OCI-LY1 (cell line): ENCODE data around the gene TRRAP.

Experiments used
- H2AFZ ChIP-seq: fragments of 200-600 bp; sonication (generic), shearing (Covaris generic); 2 replicates; pipeline ENCODE4 v1.6.0; 2014; ENCODE audit warnings: antibody characterized with exemption, mild to moderate bottlenecking, low read length
- H3F3A ChIP-seq: fragments of 200-600 bp; sonication (generic), shearing (Covaris generic); 2 replicates; pipeline ENCODE4 v1.6.0; 2014; ENCODE audit warnings: mild to moderate bottlenecking, antibody characterized with exemption, low read length, moderate library complexity; ENCODE audit not compliant: insufficient read depth
- H3K27ac ChIP-seq: fragments of 200-600 bp; sonication (generic); 2 replicates; pipeline ENCODE4 v1.5.1; 2014; ENCODE audit warnings: low read length, mixed run types, mild to moderate bottlenecking, low read depth; ENCODE audit not compliant: poor library complexity, severe bottlenecking
- H3K27me3 ChIP-seq: fragments of 200-600 bp; sonication (generic); 2 replicates; pipeline ENCODE4 v1.6.0; 2014; ENCODE audit warnings: antibody characterized with exemption, mild to moderate bottlenecking, low read length, moderate library complexity; ENCODE audit not compliant: insufficient read depth
- H3K36me3 ChIP-seq: fragments of 200-600 bp; sonication (generic); 2 replicates; pipeline ENCODE4 v1.6.1; 2014; ENCODE audit warnings: mild to moderate bottlenecking, antibody characterized with exemption, low read length, moderate library complexity, mixed read lengths; ENCODE audit not compliant: insufficient read depth
- H3K4me1 ChIP-seq: fragments of 200-600 bp; sonication (generic); 2 replicates; pipeline ENCODE4 v1.5.1; 2014; ENCODE audit warnings: mild to moderate bottlenecking, low read length, moderate library complexity; ENCODE audit not compliant: insufficient read depth, severe bottlenecking
- H3K4me2 ChIP-seq: fragments of 200-600 bp; sonication (generic), shearing (Covaris generic); 2 replicates; pipeline ENCODE4 v1.6.1; 2014; ENCODE audit warnings: low read length
- H3K4me3 ChIP-seq: fragments of 200-600 bp; sonication (generic); 2 replicates; pipeline ENCODE4 v1.5.1; 2014; ENCODE audit warnings: low read length, low read depth, mild to moderate bottlenecking, mixed read lengths; ENCODE audit not compliant: poor library complexity, severe bottlenecking
- H3K79me2 ChIP-seq: fragments of 200-600 bp; shearing (Covaris generic); 2 replicates; pipeline ENCODE4 v1.6.1; 2016; ENCODE audit warnings: mixed run types, low read length, mixed read lengths; ENCODE audit not compliant: insufficient read depth
- H3K9ac ChIP-seq: fragments of 200-600 bp; sonication (generic), shearing (Covaris generic); 2 replicates; pipeline ENCODE4 v1.6.1; 2014; ENCODE audit warnings: mild to moderate bottlenecking, low read length, mixed read lengths
- H3K9me2 ChIP-seq: fragments of 200-600 bp; sonication (generic), shearing (Covaris generic); 2 replicates; pipeline ENCODE4 v1.6.1; 2014; ENCODE audit warnings: low read depth, mild to moderate bottlenecking, low read length, mixed read lengths
- H3K9me3 ChIP-seq: fragments of 200-600 bp; shearing (Covaris generic); 2 replicates; pipeline ENCODE4 v1.6.1; 2014; ENCODE audit warnings: low read length, mixed read lengths
- H4K20me1 ChIP-seq: fragments of 200-600 bp; sonication (generic), shearing (Covaris generic); 2 replicates; pipeline ENCODE4 v1.6.0; 2016; ENCODE audit warnings: mild to moderate bottlenecking, low read length; ENCODE audit not compliant: insufficient read depth
- CTCF ChIP-seq: fragments of 200-600 bp; sonication (generic), shearing (Covaris generic); IDR thresholded peaks from 2 replicates; pipeline ENCODE4 v1.5.1; 2017; ENCODE audit warnings: mild to moderate bottlenecking, antibody characterized with exemption, low read length, moderate library complexity, mixed read lengths
- EZH2 ChIP-seq: fragments of 200-600 bp; sonication (generic), shearing (Covaris generic); IDR thresholded peaks from 2 replicates; pipeline ENCODE4 v1.8.0; 2017; ENCODE audit warnings: borderline replicate concordance, mixed run types, mild to moderate bottlenecking, antibody characterized with exemption, low read length, moderate library complexity, mixed read lengths

TRRAP gene

GRCh38 chr7:98869027-98869596, 9.2 kb upstream of the TRRAP start:
- Histone ChIP-seq H3K4me2 (no peak overlapping the region), H3K4me1 (peaks cover 10% of the 10 kb centered on the region), H3K9me2 (no peaks in the 10 kb centered on the region), H3K79me2 (no peaks in the 10 kb centered on the region), H3K27me3 (peaks cover 22% of the 10 kb centered on the region), H3F3A (0 out of 2 replicates have a peak, but pooled peaks cover 3% of the 10 kb centered on the region), H3K9me3 (no peaks in the 10 kb centered on the region), H3K27ac (no peak overlapping the region), H4K20me1 (no peaks in the 10 kb centered on the region), H2AFZ (no peak overlapping the region), H3K4me3 (no peak overlapping the region), H3K36me3 (no peaks in the 10 kb centered on the region), H3K9ac (no peak overlapping the region)
- TF ChIP-seq CTCF (no peak), EZH2 (no peak)

DNA sequence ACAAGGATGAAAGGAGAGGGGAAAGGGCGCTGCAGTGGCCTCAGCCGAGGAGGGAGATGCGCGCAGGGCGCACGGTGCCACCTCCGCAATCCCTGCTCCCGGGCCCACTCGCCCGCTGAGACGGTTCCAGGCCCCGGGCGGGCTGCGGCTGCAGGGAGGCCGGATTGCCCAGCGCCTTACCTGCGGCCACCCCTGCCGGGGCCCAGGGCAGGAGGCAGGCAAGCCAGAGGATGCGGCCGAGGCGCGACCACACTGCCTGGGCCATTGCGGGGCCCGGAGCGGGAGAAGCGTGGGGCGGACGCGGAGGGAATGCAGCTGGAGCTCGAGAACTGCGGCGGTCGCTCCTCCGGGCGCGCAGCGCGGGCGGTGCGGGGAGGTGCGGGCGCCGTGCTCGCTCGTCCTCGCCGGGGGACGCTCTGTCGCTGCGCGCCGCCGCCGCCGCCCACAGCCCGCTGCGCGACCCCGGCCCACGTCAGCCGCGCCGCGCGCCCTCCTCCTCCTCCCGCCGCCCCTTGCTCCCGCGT, 8.7 kb upstream of the TRRAP start, which contains the start of gene TMEM130:
TSS of gene TMEM130 (minus strand) at position 418 of the 524 bp plus-strand sequence. CDS start at position 265, 153 bp downstream.
- Histone ChIP-seq H3K4me3 (peak within 1 kb of the TSS; percentile 25), H2AFZ (no peak within 1 kb of the TSS)

GRCh38 chr7:98870121-98870651, 8.1 kb upstream of the TRRAP start:
- Histone ChIP-seq H3K36me3 (no peaks in the 10 kb centered on the region), H3K9me3 (no peaks in the 10 kb centered on the region), H3K4me2 (peak overlapping the region; percentile 50; the same call in 1 of the 2 replicates), H3K9ac (no peak overlapping the region), H3F3A (0 out of 2 replicates have a peak, but pooled peaks cover 3% of the 10 kb centered on the region), H3K4me3 (peak overlapping the region; percentile 25), H4K20me1 (no peaks in the 10 kb centered on the region), H3K9me2 (no peaks in the 10 kb centered on the region), H3K79me2 (no peaks in the 10 kb centered on the region), H3K27me3 (peaks cover 18% of the 10 kb centered on the region; the same call in 1 of the 2 replicates), H2AFZ (no peak overlapping the region), H3K27ac (no peak overlapping the region), H3K4me1 (peaks cover 10% of the 10 kb centered on the region)
- TF ChIP-seq CTCF (no peak), EZH2 (no peak)

More for the DNA sequence above, 8.7 kb upstream of the TRRAP start, which contains the start of gene TMEM130:
- Histone ChIP-seq H3K4me2 (peak within 1 kb of the TSS; percentile 50; the same call in 1 of the 2 replicates), H3K9me2 (no peaks in the 10 kb centered on the region), H3K27ac (no peak within 1 kb of the TSS), H3K9ac (no peak within 1 kb of the TSS), H3F3A (0 out of 2 replicates have a peak, but pooled peaks cover 3% of the 10 kb centered on the region), H3K36me3 (no peaks in the 10 kb centered on the region), H3K4me1 (peaks cover 10% of the 10 kb centered on the region), H3K27me3 (peaks cover 18% of the 10 kb centered on the region; the same call in 1 of the 2 replicates), H3K9me3 (no peaks in the 10 kb centered on the region), H3K79me2 (no peaks in the 10 kb centered on the region), H4K20me1 (no peaks in the 10 kb centered on the region)
- TF ChIP-seq EZH2, result no peak
- TF ChIP-seq CTCF, result no peak
